Ramos (cell line): ENCODE data around the gene TNPO2.
"Not testable (repeated sequence)": the region's sequence is repeated elsewhere in the genome, so short reads cannot be mapped to it uniquely, and the experiment has no call there.

Experiments
- in situ Hi-C: fragments of 300-500 bp; cut with MboI; formaldehyde crosslinking; loops from one replicate; pipeline ENCODE4 v1.14.3; 2022; ENCODE audit warnings: low sequenced_read_pairs; ENCODE audit not compliant: unreplicated experiment

TNPO2 gene

GRCh38 chr19:12711187-12711586 lies 12.5 kb downstream of the TNPO2 start:
- in situ Hi-C loops: no loop called here

- in situ Hi-C loops: no loop called here
Observed at GRCh38 chr19:12708641-12709040, 15.1 kb downstream of the TNPO2 start.

GRCh38 chr19:12706332-12706718 lies 17.4 kb downstream of the TNPO2 start:
- in situ Hi-C loops: no loop called here

GRCh38 chr19:12705654-12706331 lies 17.9 kb downstream of the TNPO2 start:
- in situ Hi-C loops: no loop called here

GRCh38 chr19:12705169-12705568 lies 18.6 kb downstream of the TNPO2 start:
- in situ Hi-C loops: no loop called here

- in situ Hi-C loops: no loop called here
Observed at GRCh38 chr19:12703046-12703445, 20.7 kb downstream of the TNPO2 start.

GRCh38 chr19:12701596-12702282 lies 22.0 kb downstream of the TNPO2 start:
- in situ Hi-C loops: no loop called here

GRCh38 chr19:12698138-12698537 lies 25.6 kb downstream of the TNPO2 start:
- in situ Hi-C loops: no loop called here

- in situ Hi-C loops: not testable (repeated sequence)
Observed at GRCh38 chr19:12697425-12697824, 26.3 kb downstream of the TNPO2 start.

- in situ Hi-C loops: no loop called here
Observed at GRCh38 chr19:12696366-12697335, 27.1 kb downstream of the TNPO2 start, which contains the start of gene FBXW9. FBXW9 (minus strand) TSS chr19:12696631; CDS start chr19:12696581, 50 bp downstream.

GRCh38 chr19:12695997-12696365 lies 27.8 kb downstream of the TNPO2 start:
- in situ Hi-C loops: no loop called here

- in situ Hi-C loops: no loop called here
Observed at GRCh38 chr19:12695514-12695913, 28.2 kb downstream of the TNPO2 start.

GRCh38 chr19:12695096-12695495 lies 28.6 kb downstream of the TNPO2 start:
- in situ Hi-C loops: no loop called here

- in situ Hi-C loops: no loop called here
Observed at GRCh38 chr19:12694641-12695040, 29.1 kb downstream of the TNPO2 start.

- in situ Hi-C loops: no loop called here
Observed at GRCh38 chr19:12692960-12693359, 30.8 kb downstream of the TNPO2 start.

GRCh38 chr19:12689581-12690216 lies 34.0 kb downstream of the TNPO2 start:
- in situ Hi-C loops: no loop called here

- in situ Hi-C loops: no loop called here
Observed at GRCh38 chr19:12689012-12689411, 34.7 kb downstream of the TNPO2 start.

GRCh38 chr19:12687496-12688196 lies 36.1 kb downstream of the TNPO2 start, which contains the start of gene GNG14:
GNG14 (plus strand) TSS chr19:12687998; CDS start chr19:12688049, 51 bp downstream.
- in situ Hi-C loops: no loop called here

GRCh38 chr19:12685831-12686230 lies 37.9 kb downstream of the TNPO2 start:
- in situ Hi-C loops: no loop called here
